ENCODE data around the gene EOGT. TPM values are rescaled to one million over a fixed set of nuclear protein-coding genes. Genes with fewer than 3 reads are reported as not detected.
A peak's percentile ranks its signal among the peaks of the same experiment; 100 is the strongest.

The EOGT gene
- total RNA-seq, 1 donor from 2014 or later, result 4.3 TPM

DNA sequence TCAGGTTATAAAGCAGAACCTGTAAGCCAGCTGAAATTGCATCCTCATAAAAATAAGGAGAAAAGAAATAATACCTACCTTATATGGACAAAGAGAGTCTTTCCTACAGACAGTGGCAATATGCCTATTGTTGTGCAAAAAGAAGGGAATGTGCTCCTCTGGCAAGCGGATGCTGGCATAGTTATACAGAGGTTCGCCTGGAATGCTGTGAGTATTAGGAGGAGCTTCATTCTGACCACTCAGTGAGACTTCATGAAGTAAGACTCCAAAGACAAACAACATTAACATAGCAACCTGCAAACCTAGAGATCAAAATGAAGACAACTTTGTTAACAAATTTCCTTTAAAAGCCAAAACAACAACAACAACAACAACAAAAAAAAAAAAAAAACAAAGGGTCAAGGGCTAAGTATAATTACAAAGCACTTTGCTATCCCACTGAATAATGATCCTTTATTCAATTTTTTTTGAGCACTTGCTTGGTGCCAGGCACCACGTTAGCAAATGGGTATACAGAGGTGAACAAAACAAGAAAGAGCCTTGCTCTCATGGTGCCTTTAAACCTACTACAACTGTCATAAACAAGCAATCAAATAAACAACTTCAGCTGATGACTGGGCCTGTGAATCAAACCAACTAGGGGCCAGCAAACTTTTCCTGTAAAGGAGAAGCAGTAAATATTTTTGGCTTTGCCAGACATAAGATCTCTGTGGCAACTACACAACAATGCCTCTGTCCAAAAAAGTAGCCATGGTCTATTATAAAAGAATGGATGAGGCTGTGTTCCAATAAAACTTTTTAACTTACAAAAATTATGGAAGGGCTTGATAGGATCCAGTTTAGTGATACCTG is 3.7 kb downstream of the EOGT start:
- DNase-seq (ENCODE audit: low spot score) (no peak), ATAC-seq (no peak)

DNA sequence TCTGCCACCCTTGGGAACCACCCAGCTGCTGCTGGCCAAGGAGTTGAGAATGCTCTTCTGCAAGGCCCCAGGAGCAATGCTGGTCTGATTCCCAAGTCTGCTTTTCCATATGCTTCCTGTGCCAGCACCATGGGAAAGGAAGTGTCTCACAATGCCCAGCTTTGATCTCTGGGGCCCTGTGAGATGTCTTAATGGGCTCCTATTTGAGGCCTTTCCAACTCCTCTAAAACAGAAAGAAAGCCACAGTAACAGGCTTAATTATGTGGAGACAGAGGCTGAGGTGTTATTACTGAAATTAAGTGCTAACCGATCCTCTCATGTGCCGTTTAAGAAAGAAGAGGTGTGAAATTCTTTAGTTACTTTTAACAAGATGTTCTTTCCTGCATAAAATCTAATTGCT is 4.5 kb downstream of the EOGT start:
- no peak for ATAC-seq
- DNase-seq (ENCODE audit: low spot score), result no peak

DNA sequence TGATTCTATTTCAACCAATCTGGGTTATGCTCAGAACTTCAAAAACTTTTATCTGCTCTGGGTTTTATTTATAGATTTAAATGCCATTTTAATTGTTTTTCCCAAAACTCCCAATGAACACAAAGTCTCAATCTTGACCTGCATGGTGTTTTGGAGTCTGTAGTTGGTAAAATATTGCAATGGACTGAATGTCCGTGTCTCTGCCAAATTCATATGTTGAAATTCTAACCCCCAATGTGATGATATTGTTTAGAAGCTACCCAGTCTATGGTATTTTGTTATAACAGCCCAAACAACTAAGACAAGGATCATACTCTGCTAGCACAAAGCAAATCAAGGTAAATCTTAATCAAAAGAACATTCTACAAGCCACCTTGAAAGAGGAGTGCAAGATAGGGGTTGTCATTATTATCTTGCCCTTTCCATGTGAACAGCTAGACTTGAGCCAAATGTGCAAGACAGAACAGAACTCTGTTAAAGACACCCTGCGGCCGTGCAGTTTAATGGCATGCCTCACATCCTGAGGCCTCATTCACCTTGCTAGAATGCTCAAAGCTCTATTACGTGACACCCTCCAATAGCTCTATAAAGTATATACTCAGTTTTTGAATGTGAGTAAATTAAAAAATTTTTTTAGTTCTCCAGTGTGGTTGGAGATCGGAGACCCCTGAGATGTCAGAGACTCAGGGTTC is 7.5 kb downstream of the EOGT start:
- no peak for DNase-seq (ENCODE audit: low spot score)

DNA sequence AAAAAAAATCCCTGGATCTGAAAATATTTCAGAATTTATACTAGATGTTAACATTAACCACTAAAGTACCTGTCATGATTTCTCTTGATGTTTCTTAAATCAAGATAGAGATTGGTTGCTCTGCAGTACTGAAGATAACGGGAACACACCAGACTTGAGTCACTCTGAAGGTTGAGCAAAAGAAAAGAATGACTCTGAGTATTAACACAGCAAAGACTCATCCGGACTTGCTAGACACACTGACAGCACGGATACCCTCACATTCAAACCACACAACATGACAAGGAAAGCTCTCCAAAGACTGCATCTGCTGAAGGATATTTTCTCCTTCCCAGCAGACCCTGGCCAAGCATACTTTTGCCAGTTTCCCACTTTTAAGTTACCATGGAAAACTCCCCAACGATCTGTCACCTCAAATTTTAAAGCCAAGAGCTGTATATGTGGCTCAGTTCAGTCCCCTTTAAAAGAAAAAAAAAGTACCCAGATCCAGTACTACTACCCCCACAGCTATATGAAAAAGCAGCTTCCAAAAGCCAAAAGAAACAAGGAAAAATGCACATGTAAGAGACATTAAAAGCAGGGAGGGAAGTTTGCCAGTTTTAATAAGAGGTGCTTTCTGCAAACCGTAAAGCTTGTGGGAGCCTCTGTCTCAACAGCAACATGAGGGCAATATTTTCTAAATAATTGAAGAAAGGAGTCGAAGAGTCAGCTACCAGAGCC is 8.3 kb downstream of the EOGT start:
- DNase-seq (ENCODE audit: low spot score), result no peak
- ATAC-seq, result no peak

More for the DNA sequence above, 7.5 kb downstream of the EOGT start:
- no peak for ATAC-seq

DNA sequence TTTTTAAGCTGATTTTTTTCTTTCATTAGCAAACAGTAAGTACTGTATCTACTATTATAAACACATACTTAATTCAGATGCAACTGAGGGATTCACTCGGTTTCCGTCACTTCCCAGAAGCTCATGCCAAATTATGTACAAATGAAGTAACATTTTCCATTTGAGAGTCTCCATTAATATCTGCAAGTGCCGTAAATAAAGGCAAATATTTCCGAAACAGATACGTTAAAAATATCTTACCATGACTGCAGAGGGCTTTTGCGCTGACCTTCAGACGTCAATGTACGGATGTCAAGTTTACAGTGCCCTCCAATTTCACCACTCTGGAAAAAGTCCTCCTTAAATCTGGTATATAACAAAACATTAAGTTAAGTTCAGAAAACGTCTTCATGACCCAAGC is 9.3 kb downstream of the EOGT start:
- no peak for DNase-seq (ENCODE audit: low spot score)
- ATAC-seq, result no peak

DNA sequence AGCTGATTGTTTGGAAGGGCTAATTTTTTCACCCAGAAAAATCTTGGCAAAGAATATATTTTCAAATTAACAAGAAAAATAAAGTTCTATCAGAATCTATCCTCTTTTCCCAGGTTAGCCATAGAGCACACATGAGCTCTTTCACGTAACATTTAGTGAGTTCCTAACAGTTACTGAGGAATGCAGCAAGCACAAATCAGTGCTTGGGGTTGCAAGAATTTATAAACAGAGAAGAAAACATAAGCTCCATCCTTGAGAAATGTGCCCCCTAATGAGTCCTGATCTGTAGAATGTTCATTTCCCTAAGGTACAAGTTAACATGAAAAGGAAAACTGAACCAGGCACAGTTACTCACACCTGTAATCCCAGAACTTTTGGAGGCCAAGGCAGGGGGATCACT is 13.9 kb downstream of the EOGT start:
- ATAC-seq (no peak), DNase-seq (ENCODE audit: low spot score) (no peak)

DNA sequence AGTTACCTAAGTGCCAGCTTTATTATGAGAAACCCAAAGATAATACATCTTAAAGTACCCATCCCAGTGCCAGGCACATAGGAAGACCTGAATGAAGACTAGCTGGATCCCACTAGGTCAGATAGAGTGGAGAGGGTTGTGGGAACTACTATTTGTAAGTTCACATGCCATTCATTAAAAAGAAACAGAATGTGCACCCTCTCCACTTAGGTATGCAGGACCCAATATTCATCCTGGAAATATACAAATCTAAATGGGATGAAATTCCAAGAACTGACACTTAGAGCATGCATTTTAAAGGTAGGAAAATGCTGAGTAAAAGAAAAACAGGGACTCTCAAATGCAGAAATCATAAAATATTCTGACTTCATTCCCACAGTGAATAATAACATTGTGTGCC is 14.3 kb downstream of the EOGT start:
- no peak for DNase-seq (ENCODE audit: low spot score)
- ATAC-seq, result no peak

DNA sequence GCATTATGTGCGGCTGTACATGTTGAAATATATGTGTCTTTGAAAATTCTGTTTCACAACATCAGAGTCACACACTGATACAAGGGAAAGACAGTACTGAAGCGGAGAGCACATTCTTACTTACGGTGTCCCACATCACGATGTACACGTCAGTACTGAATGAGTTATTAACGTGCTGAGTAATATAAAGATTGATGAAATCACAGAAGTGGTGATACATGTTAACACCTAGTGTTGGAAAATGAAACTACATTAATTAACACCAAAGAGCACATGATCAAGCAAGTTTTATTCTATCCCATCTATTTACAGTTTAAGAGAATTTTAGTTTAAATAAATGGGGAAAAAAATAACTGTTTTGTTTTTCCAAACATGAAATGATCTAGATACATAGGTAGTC is 15.6 kb downstream of the EOGT start:
- ATAC-seq (no peak), DNase-seq (ENCODE audit: low spot score) (no peak)

DNA sequence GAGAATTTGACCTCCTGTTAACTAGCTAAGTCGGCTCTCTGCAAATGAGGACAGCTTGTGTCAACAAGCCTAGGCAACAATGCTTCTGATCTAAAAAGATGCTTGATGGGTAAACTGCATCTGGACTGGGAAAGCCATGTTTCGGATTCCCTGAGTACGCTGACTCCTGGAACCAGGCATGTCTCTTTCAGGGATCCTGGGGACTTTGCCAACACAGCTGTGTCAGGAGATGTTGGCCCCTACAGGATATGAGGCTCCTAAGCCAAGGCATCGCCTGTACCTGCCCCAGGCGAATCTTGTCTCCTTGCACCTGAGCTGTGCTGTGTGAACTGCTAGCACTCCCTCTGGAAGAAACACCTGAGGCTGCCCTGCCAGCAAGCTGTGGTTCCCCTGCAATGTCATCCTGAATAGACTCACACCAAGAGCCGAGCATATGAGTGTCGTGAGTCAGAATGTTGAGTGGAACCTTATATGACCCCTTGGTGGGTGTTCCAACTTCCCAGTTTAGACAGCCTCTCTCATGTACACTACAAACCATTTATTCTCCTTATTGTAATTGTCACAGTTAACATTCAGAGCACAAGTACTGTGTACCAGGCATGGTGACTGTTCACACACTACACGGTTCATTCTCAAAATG is 17.0 kb downstream of the EOGT start:
- ATAC-seq (no peak), DNase-seq (ENCODE audit: low spot score) (no peak)

DNA sequence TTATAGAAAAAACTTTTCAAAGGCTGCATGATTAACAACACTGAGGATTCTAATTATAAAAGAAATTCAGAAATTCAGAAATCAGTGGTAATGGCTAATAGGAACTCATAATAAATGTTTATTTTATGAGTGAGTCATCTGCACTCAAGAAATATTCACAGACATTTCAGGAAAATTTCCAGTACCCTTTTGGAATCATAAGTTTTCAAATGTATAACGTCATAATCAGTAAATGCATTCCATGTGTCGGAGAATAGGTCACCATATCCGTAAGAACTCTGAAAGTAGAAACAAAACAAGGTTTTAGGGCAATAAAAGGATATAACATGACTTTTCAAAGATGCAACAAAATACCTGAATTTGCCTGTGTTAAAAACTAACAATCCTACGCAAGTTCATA is 24.7 kb downstream of the EOGT start:
- DNase-seq (ENCODE audit: low spot score) (no peak), ATAC-seq (no peak)

DNA sequence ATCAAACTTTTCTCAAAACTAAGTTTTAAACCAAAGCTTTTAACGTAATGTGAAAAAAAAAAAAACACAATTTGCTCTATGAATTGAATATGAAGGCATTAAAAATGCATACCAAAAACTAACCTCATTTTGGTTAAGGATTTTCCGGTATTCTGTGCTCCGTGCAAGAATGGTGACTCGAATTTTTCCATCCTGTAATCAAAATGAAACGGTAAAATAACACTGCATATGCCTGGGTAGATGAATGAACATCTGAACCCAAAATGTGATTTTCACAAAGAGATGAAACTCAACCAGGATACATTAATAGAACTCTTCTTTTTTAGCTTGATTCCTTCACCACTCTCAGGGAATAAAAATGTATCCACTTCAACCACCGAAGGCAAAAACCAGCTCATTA is 26.2 kb downstream of the EOGT start:
- ATAC-seq (no peak), DNase-seq (ENCODE audit: low spot score) (no peak)

DNA sequence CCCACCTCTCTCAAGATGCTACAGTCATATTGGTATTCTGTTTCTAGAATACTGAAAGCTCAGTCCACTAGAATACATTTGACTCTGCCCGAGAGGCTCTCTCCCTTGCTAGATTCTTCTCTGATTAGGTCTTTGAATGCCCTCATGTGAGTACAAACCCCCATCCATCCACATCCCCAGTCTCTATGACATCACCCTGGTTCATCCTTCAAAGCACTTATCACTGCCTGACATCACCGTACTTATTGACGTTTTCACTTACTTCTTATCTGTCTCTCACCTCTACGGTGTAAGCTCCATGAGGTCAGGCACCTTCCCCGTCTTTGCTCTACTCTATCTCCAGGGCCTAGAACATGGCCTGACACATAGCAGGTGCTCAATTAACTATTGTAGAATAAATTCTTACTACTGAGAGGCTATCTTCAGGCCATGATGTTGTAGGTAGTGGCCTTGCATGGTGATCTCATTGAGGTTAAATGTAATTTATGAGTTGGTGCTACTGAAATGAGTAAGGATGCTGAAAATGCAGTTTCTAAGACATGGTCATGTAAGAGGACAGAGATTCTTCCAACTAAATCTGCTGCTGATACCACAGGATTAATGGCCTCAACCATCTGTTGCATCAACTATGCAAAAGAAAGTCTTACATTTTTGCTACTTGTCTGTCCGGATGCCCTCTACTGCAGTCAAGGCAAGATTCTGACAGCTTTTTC is 26.8 kb downstream of the EOGT start:
- ATAC-seq, result no peak
- no peak for DNase-seq (ENCODE audit: low spot score)

DNA sequence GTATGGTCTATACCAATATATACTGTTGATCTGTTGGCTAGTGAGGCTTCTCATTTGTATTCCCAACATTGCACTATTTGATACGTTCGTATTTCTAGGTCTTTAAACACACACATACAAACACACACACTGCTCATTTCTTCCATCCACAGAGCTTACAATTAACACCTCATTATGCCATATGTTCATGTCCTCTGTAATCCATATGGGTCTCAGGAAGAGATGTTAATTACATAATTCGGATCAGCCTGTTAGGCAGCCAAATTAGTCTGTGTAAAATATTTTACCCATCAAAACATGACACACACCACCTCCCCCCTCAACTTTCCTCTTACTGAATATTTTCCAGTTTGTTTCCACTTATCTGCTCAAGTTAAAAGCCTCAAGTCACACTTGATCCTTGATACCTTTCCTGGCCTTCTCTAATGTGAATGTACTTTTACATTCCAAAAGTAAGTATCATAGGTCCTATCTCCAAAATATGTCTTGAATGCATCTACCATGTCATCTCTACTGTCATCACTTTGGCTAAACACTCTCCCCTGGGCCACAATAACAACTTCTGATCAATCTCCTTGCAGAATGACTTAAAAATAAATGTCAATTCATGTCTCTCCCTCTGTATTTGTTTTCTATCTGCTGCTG is 28.2 kb downstream of the EOGT start:
- DNase-seq (ENCODE audit: low spot score), result no peak
- ATAC-seq, result no peak

DNA sequence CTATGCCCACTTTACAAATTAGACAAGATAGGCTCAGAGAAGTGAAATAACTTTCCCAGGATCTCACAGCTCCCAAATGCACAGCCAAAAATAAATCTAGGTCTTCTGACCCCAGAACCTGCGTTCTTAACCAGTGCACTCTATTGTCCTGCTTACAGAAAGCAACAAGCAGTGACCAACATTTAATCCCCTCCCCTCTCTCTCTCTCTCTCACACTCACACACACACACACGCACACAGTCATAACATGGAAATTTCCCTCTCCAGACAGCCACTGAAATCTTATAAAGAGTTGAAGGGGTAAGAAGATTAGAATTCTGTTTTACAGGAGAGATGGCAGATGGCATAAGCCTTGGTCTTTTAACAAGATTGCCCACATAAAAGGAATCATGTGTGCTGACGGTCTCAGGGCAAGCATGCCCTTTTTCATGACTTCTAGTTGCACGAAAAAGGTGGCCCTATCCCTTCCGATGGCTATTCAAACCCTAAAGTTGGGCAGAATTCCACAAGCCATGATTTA is 29.4 kb downstream of the EOGT start:
- DNase-seq (ENCODE audit: low spot score) (no peak), ATAC-seq (no peak)

DNA sequence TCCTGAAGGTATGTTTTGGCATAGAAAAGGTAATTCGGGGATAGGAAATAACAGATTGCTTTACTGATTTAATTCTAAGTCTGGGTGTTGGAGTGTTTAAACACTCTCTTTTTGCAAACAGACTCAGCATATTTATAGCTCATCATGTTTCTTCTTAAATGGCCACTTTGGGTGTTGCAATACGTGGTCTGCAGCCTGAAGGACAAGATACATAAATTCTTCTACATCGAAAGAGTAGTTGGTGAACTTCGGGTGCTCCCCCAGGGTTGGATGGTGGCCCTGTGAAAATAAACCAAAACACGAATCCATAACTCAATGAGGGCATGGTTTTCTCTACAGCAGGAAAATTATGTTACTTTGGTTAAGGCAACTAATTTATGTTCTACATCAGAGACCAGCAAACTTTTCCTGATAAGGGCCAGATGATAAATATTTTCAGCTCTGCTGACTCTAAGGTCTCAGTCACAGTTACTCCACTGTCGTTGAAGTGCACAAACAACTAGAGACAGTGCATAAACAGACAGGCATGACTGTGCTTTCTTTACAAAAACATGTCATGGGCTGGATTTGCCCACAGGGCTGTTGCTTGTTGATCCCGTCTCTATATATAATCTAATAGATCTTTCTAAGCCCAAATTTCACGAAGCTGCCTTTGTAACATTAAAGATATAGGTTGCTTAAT is 35.9 kb downstream of the EOGT start:
- DNase-seq (ENCODE audit: low spot score) (no peak), ATAC-seq (no peak)

DNA sequence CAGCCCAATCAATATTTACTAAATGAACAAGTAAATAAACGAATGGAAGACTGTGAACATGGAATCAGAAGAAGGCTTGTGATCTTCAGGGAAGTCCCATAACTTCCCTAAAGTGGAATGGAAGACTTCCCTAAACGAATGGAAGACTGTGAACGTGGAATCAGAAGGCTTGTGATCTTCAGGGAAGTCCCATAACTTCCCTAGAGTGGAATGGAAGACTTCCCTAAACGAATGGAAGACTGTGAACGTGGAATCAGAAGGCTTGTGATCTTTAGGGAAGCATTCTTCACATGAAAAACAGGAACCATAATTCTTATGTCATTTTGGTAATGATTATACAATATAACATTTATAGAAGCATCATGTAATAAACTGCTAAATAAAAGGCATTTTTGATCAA is 38.8 kb downstream of the EOGT start:
- DNase-seq (ENCODE audit: low spot score) (no peak), ATAC-seq (no peak)

DNA sequence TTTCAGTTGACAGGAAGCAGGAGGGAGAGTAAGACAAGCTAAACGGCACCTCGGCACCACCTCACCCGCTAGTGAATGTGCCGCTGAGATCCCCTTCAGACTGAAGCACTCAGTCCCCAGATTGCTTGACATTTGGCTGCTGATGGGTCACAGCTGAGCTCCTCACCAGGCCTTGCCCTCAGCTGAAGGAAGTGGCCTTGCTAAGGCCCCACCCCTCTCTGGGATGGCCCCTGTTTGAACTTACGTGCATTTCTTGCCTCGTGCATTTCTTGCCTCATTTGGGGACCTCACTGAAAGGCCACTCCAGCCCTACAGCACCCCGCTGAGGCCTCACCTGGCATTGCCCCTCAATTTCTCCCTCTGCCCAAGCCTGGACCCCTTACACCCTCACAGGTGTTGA is 39.8 kb downstream of the EOGT start:
- ATAC-seq, result no peak
- no peak for DNase-seq (ENCODE audit: low spot score)

DNA sequence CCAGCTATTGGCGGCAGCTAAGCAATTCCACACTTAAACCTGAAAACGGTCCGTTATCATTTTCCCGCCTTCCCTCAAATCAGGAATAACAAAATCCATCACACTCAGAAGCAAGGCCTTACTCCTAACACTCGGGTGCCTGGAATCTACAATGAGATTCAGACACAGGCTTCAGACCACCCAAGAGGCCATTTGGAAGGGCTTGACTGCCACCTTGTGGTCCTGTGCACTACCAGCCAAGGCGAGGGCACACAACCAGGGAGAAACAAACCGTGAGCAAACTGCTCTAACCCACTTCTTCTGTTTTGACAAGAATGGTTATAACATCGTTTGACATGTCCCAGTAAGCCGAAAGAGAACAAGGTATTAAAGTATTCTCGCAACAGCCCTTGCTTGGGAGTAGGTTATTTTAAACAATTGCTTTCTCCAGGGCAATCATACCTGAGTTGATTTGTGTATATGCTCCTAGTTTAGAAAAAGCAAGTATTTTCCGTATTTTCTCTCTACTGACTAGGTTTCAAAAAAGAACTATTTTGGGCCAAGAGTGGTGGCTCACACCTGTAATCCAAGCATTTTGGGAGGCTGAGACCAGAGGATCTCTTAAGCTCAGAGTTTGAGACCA is 41.0 kb downstream of the EOGT start:
- ATAC-seq (peak; percentile 90), DNase-seq (ENCODE audit: low spot score) (peak; percentile 52)

DNA sequence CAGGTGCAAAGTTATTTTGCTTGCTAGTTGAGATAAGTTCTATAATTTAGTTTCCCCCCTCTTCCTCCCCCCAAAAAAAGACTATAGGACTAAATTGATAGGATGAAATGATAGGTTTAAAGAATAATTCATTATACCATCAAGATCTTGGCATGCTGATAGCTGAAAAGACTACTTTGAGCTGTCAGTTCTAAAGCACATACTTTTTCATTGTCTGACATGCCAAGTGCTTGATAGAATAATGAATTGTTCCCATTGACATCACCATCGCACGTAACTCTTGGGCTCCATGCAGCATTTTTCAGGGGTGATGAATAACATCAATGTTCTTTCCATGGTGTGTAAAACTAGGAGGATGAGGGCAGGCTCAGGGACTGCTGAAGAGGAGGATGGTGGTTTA is 48.8 kb downstream of the EOGT start:
- no peak for ATAC-seq

More for the DNA sequence above, 48.8 kb downstream of the EOGT start:
- no peak for DNase-seq (ENCODE audit: low spot score)
